DND-41 (cell line): ENCODE results near the gene TRPM3.

ENCODE experiments used
- ATAC-seq: fragments of 200-7000 bp; cut with Tn5 transposase; 3 replicates; pipeline ENCODE4 v1.9.1; 2021; ENCODE audit warnings: low read depth; ENCODE audit not compliant: insufficient read depth
- DNase-seq: peaks from one replicate; pipeline ENCODE4 v3.0.0-alpha.2; 2020
- H2AFZ ChIP-seq: 2 replicates; pipeline ENCODE4 v1.6.0; 2012; ENCODE audit warnings: low read depth, low read length
- H3K27ac ChIP-seq: 2 replicates; pipeline ENCODE4 v1.5.1; 2012; ENCODE audit warnings: low read length, inconsistent platforms
- H3K27me3 ChIP-seq: fragments of 200-600 bp; sonication (generic); 2 replicates; pipeline ENCODE4 v1.6.0; 2012; ENCODE audit warnings: low read length, mild to moderate bottlenecking, inconsistent platforms; ENCODE audit not compliant: insufficient read depth, poor library complexity
- H3K36me3 ChIP-seq: 2 replicates; pipeline ENCODE4 v1.5.1; 2012; ENCODE audit warnings: low read length, inconsistent platforms; ENCODE audit not compliant: insufficient read depth
- H3K4me1 ChIP-seq: 2 replicates; pipeline ENCODE4 v1.5.1; 2012; ENCODE audit warnings: mild to moderate bottlenecking, low read length; ENCODE audit not compliant: insufficient read depth
- H3K4me2 ChIP-seq: 2 replicates; pipeline ENCODE4 v1.6.0; 2012; ENCODE audit warnings: mild to moderate bottlenecking, moderate library complexity, low read length, inconsistent platforms; ENCODE audit not compliant: insufficient read depth
- H3K4me3 ChIP-seq, 2 experiments: fragments of 200-600 bp in 1 of 2; shearing (Covaris generic) in 1 of 2; 2 replicates each; pipeline ENCODE4 v1.5.1; 2012 to 2016; ENCODE audit warnings: inconsistent platforms in 2 of 2, low read length in 2 of 2, mild to moderate bottlenecking in 2 of 2, low read depth in 1 of 2, moderate library complexity in 1 of 2
- H3K79me2 ChIP-seq: 2 replicates; pipeline ENCODE4 v1.6.0; 2012; ENCODE audit warnings: low read length, inconsistent platforms; ENCODE audit not compliant: insufficient read depth
- H3K9ac ChIP-seq: 2 replicates; pipeline ENCODE4 v1.6.0; 2012; ENCODE audit warnings: low read depth, mild to moderate bottlenecking, inconsistent platforms, low read length, moderate library complexity
- H3K9me3 ChIP-seq: 2 replicates; pipeline ENCODE4 v1.5.1; 2012; ENCODE audit warnings: low read length, moderate library complexity, mild to moderate bottlenecking, inconsistent platforms; ENCODE audit not compliant: insufficient read depth, severe bottlenecking
- H4K20me1 ChIP-seq: 2 replicates; pipeline ENCODE4 v1.6.0; 2012; ENCODE audit warnings: low read length; ENCODE audit not compliant: insufficient read depth
- EZH2 ChIP-seq: IDR thresholded peaks from 3 replicates; pipeline ENCODE4 v1.6.1; 2012; ENCODE audit warnings: borderline replicate concordance, low read depth, mild to moderate bottlenecking, moderate library complexity, low read length, inconsistent platforms; ENCODE audit not compliant: severe bottlenecking
- TF ChIP-seq, protein P1 (sequence below): IDR thresholded peaks from 2 replicates; pipeline ENCODE4 v1.5.1; 2012; ENCODE audit warnings: borderline replicate concordance, low read length, moderate library complexity, mild to moderate bottlenecking; ENCODE audit not compliant: poor library complexity, severe bottlenecking; ENCODE audit errors: extremely low read depth

Gene TRPM3

DNA sequence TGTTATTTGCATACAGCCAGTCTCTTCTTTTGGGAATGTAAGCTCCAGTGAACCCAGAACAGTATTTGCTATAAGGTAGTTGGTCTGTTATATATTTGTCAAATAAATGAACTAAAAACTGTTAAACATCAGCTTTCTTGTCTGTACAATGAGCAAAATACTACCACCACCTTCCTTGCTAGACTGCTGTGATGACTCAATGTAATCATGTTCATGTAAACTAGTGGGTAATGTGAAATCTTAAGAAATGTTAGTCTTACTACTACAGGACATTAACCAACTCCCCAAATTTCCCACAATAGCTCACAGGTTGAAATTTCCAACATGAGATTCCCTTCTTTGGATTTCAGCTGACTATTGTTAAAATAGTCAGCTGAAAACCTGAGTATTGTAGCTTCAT lies 176.1 kb downstream of the TRPM3 start:
- Histone ChIP-seq H3K27ac (no peak overlapping the region), H3K4me1 (no peaks in the 10 kb centered on the region), H2AFZ (no peak overlapping the region), H4K20me1 (no peaks in the 10 kb centered on the region), H3K36me3 (no peaks in the 10 kb centered on the region), H3K9ac (no peak overlapping the region), H3K4me2 (no peak overlapping the region), H3K9me3 (no peaks in the 10 kb centered on the region), H3K4me3 (no peak overlapping the region), H3K79me2 (no peaks in the 10 kb centered on the region), H3K27me3 (peaks cover 2% of the 10 kb centered on the region)
- DNase-seq (no peak), ATAC-seq (no peak)
- no peak for TF ChIP-seq EZH2
- TF ChIP-seq, protein P1, sequence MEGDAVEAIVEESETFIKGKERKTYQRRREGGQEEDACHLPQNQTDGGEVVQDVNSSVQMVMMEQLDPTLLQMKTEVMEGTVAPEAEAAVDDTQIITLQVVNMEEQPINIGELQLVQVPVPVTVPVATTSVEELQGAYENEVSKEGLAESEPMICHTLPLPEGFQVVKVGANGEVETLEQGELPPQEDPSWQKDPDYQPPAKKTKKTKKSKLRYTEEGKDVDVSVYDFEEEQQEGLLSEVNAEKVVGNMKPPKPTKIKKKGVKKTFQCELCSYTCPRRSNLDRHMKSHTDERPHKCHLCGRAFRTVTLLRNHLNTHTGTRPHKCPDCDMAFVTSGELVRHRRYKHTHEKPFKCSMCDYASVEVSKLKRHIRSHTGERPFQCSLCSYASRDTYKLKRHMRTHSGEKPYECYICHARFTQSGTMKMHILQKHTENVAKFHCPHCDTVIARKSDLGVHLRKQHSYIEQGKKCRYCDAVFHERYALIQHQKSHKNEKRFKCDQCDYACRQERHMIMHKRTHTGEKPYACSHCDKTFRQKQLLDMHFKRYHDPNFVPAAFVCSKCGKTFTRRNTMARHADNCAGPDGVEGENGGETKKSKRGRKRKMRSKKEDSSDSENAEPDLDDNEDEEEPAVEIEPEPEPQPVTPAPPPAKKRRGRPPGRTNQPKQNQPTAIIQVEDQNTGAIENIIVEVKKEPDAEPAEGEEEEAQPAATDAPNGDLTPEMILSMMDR: no peak

- ATAC-seq (no peak), DNase-seq (no peak)
- Histone ChIP-seq H3K79me2 (no peaks in the 10 kb centered on the region), H3K4me1 (no peaks in the 10 kb centered on the region), H3K4me3 (no peak overlapping the region), H2AFZ (no peak overlapping the region), H3K36me3 (no peaks in the 10 kb centered on the region), H3K27me3 (peaks cover 2% of the 10 kb centered on the region), H3K27ac (no peak overlapping the region), H4K20me1 (no peaks in the 10 kb centered on the region), H3K9ac (no peak overlapping the region), H3K4me2 (no peak overlapping the region), H3K9me3 (no peaks in the 10 kb centered on the region)
- TF ChIP-seq, protein P1: no peak
- no peak for TF ChIP-seq EZH2
These were observed 180.2 kb downstream of the TRPM3 start for GRCh38 chr9:70941191-70941590.

DNA sequence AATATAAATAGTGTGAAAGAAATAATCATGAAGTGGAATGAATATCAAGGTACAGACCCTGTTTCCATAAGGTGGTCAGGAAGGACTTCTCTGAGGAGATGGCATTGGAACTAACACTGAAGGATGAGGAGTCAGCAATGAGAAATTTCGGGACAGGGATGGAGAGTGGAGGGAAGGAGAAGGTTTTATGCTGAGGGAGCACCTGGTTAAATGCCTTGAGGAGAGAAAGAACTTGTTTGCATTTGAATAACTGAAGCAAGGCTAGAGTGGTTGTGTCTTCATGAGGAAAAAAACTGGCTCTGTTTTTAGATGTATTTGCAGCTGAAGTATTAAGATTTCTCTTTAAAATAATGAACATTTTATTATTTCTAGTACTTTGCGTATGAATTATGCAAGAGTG lies 180.8 kb downstream of the TRPM3 start:
- no peaks in the 10 kb centered on the region for H3K36me3 ChIP-seq
- no peaks in the 10 kb centered on the region for H4K20me1 ChIP-seq
- H3K79me2 ChIP-seq: no peaks in the 10 kb centered on the region
- no peak overlapping the region for H3K4me2 ChIP-seq
- H3K4me3 ChIP-seq: no peak overlapping the region
- no peaks in the 10 kb centered on the region for H3K27me3 ChIP-seq
- H3K4me1 ChIP-seq: no peaks in the 10 kb centered on the region
- ATAC-seq (no peak), DNase-seq (no peak)
- no peak overlapping the region for H2AFZ ChIP-seq
- no peaks in the 10 kb centered on the region for H3K9me3 ChIP-seq
- no peak for TF ChIP-seq EZH2
- TF ChIP-seq, protein P1: no peak
- H3K27ac ChIP-seq: no peak overlapping the region
- H3K9ac ChIP-seq: no peak overlapping the region

GRCh38 chr9:70936536-70936935 lies 184.9 kb downstream of the TRPM3 start:
- Histone ChIP-seq H3K9me3 (no peaks in the 10 kb centered on the region), H3K4me3 (no peak overlapping the region), H3K27ac (no peak overlapping the region), H3K9ac (no peak overlapping the region), H4K20me1 (no peaks in the 10 kb centered on the region), H3K79me2 (no peaks in the 10 kb centered on the region), H3K4me1 (no peaks in the 10 kb centered on the region), H3K4me2 (no peak overlapping the region), H3K27me3 (no peaks in the 10 kb centered on the region), H2AFZ (no peak overlapping the region), H3K36me3 (no peaks in the 10 kb centered on the region)
- ATAC-seq (no peak), DNase-seq (no peak)
- TF ChIP-seq, protein P1: no peak
- TF ChIP-seq EZH2: no peak
